Activated CD4-positive, CD25-positive, alpha-beta regulatory T cell (primary cell): ENCODE measurements around the gene UHRF2.
"Not testable (repeated sequence)": the region's sequence is repeated elsewhere in the genome, so short reads cannot be mapped to it uniquely, and the experiment has no call there.

Experiments
- DNase-seq, 4 experiments: peaks; one replicate each; lab custom pipeline; 2025; lab: John Stamatoyannopoulos, UW

Gene UHRF2

GRCh38 chr9:6428940-6429889, 16.2 kb downstream of the UHRF2 start:
- no peak for DNase-seq

- no peak for DNase-seq
These were observed 18.0 kb downstream of the UHRF2 start for GRCh38 chr9:6431038-6431437.

DNA sequence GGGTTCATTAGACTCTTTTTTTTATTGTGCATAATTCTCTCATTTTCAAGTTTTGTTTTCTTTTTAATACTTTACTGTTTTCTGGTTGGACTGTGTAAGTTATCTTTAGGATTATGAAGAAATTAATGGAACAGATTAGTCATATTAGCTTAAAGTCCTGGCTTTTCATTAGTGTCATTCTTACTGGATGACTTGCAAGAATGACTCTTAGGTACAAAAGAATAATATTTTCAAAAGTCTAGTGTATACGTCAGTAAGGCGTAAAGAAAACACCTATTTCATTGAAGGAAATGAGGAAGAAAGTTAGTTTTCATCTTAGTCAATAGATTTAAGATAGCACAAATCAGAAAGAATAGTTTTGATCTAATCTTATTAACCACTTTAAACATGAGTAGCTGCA, 20.4 kb downstream of the UHRF2 start:
- DNase-seq = no peak

DNA sequence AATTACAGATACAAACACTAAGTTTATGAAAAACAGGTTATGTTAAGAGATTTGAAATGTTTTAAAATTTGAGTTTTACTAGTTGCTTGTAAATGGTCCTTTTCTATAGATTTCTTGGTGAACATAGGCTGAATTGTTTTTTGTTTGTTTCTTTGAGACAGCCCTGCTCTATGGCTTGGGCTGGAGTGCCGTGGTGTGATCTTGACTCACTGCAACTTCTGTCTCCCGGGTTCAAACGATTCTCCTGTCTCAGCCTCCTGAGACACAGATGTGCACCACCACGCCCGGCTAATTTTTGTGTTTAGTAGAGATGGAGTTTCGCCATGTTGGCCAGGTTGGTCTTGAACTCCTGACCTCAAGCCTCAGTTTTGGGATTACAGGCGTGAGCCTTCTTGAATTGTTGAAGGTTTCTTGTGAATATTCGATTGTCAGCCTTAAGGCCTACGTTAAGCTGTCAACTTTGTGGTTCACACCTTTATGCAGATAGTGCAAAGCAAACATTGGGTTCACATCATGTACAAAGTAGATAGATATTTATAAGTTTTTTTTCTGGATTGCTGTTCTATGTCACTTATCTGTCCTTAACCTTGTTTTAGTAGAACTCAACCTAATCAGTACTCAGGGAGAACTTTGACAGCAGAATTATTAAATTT, 26.2 kb downstream of the UHRF2 start:
- DNase-seq = no peak

GRCh38 chr9:6440405-6440804, 27.4 kb downstream of the UHRF2 start:
- DNase-seq = no peak

GRCh38 chr9:6441269-6441668, 28.3 kb downstream of the UHRF2 start:
- DNase-seq = no peak

DNA sequence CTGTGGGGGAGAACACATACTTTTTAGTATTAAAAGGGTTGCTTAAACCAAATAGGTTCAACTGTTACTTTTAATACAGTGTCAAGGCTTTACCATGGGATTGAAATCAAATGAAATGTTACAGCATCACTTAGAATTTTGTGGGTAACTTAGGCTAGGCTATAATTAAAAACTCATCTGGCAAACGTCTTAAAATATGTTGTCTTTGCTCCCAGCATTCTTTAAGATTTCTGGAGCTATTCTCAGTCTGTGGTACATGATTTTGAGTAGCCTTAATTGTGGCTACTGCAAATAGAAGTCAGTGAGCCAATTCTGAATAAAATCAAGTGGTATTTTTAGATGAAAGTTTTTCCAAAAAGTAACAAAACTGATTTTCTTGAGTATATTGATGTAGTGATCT, 30.7 kb downstream of the UHRF2 start:
- DNase-seq = no peak

DNA sequence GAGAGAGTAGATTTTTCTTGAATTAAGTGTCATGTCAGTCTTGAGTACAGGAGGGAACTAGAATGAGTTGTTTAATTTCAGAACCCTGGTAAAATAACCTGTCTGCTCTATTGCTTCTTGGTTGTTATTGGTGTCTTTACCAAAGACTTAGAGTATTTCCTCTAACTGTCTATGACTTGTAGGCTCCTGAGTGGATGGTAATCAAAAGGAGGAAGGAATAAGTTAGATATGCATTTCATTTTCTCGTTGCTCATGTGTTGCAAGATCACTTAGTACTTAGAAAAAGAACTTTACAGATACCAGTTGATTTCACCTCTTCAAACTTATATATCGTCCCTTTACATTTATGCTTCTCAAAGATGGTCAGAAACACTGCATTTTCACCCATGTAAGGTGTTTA, 31.1 kb downstream of the UHRF2 start:
- no peak for DNase-seq

DNA sequence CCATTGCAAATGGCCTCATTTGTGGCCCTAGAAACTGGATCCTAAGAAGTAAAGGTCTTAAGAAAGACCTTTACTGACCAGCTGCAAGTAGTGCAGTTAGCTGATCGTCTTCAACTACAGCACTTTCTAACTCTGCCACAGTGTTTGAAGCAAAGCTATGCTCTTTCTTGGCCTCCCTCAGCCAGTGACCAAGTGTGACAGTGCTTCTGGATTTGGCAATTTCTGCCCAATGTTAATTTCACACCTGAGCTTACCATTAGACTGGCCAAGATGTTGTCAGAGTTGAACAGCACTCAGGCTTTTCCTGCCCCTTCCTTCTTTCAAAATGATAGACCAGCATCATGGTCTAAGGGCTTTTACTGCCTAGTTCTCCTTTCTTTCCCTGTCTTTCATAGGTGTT, 36.1 kb downstream of the UHRF2 start:
- no peak for DNase-seq

GRCh38 chr9:6449645-6450044, 36.6 kb downstream of the UHRF2 start:
- DNase-seq = no peak

DNA sequence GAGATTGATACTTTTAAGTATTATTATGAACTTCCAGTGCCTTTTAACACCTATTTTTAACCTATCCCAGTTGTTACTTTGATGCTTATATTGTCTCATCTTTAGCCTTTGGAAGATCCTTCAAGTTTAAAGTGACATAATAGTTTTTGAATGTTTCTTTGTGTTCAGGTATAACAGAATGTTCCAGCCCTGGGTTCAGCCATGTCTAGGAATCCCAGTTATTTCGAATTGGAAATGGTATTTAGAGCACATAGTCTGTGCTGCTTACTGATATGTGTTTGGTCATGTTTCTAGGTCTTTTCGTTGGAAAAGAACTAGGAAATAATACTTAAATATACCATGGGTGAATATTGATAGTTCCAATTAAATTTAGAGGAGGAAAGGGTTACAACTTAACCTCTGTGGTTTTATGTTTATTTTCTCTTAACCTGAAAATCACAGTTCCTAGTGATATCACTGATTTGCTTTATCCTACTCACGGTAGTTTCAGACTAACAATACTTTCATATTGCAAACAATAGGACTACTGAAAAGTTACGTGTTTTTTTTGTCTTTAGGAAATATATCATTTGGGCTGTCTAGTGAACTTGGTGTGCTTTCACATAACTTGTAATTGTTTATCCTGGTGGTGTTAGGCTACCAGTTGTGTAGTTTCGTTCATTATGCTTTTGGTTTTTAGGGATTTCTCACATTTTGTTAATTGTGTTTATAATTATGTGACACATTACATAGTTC, 37.8 kb downstream of the UHRF2 start:
- DNase-seq = no peak

DNA sequence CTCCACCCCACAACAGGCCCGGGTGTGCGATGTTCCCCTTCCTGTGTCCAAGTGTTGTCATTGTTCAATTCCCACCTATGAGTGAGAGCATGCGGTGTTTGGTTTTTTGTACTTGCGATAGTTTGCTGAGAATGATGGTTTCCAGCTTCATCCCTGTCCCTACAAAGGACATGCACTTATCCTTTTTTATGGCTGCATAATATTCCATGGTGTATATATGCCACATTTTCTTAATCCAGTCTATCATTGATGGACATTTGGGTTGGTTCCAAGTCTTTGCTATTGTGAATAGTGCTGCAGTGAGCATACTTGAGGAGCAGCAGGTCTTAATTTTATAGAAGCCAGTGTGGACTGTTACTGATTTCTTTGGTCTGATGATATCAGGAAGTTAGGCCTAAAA, 42.3 kb downstream of the UHRF2 start:
- not testable (repeated sequence) for DNase-seq

DNA sequence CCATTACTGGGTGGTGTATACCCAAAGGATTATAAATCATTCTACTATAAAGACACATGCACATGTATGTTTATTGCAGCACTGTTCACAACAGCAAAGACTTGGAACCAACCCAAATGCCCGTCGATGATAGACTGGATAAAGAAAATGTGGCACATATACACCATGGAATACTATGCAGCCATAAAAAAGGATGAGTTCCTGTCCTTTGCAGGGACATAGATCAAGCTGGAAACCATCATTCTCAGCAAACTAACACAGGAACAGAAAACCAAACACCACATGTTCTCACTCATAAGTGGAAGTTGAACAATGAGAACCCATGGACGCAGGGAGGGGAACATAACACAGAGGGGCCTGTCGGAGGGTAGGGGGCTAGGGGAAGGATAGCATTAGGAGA, 45.7 kb downstream of the UHRF2 start:
- not testable (repeated sequence) for DNase-seq

DNA sequence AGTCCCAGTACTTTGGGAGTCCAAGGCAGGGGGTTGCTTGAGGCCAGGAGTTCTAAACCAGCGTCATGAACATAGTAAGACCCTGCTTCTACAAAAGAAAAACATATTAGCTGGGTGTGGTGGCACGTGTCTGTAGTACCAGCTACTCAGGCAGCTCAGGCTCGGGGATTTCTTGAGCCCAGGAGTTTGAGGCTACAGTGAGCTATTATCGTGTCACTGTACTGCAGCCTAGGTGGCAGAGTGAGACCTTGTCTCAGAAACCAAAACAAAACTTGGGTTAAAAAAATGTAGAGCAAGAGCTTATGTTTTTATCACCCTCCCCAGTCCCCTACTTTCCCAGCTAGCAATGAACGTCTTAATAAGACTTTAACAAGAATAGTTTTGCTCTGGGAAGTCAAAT, 46.7 kb downstream of the UHRF2 start:
- no peak for DNase-seq

DNA sequence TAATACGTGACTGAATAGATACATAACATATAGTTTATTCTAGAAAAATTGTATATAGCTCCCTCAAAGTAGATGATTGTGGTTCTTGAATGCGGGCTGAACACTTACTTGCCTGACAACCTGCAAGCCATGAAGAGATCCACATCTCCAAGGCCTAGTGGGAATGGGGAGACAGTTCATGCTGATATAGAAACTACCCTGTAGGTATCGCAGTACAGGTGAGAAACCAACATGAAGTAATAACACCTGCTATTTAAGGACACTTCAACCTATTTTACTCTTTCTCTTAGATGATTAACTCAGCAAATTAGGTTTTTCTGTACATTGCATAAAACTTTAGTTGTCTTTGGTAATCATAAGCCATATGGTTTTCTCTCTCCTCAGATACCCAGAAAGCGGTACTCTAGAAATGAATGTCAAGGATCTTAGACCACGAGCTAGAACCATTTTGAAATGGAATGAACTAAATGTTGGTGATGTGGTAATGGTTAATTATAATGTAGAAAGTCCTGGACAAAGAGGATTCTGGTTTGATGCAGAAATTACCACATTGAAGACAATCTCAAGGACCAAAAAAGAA, 47.3 kb downstream of the UHRF2 start:
- no peak for DNase-seq

GRCh38 chr9:6461619-6462018, 48.6 kb downstream of the UHRF2 start:
- DNase-seq = no peak

DNA sequence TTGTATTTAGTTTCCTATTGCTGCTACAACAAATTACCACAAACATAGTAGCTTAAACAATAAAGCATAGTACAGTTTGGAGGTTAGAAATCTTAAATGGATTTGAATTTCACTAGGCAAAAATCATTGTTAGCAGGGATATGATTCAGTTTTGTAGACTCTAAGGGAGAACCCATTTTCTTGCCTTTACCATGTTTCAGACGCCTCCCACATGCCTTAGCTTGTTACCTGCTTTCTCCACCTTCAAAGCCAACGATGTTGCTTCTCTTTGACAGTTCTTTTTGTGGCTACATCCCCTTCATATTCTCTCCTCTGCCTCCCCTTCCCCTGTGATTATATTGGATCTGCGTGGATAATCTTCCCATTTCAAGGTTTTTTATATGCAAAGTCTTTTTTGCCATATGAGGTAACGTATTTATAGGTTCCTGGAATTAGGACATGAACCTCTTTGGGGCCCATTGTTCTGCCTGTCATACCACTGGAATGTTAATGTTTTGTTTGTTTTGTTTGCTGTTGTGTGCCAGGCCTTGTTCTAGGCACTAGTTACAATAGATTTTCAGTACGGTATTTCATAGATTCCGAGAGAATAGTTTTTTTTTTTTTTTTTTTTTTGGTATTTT, 54.1 kb downstream of the UHRF2 start:
- DNase-seq = no peak

- no peak for DNase-seq
These were observed 58.3 kb downstream of the UHRF2 start for GRCh38 chr9:6471231-6471850.

GRCh38 chr9:6473151-6473550, 60.2 kb downstream of the UHRF2 start:
- DNase-seq = no peak

GRCh38 chr9:6479959-6480358, 67.0 kb downstream of the UHRF2 start:
- no peak for DNase-seq

GRCh38 chr9:6484210-6484609, 71.2 kb downstream of the UHRF2 start:
- no peak for DNase-seq
